Trophoblast cell (in vitro differentiated cells and primary cell): ENCODE results near the gene GSTT2B.

Experiments
- DNase-seq, 2 donors: peaks; one replicate each; pipeline ENCODE4 v3.0.0-alpha.2; 2016
- H2AFZ ChIP-seq: 2 replicates; pipeline ENCODE4 v1.6.1; 2013; ENCODE audit warnings: low read length, moderate library complexity, mild to moderate bottlenecking; ENCODE audit not compliant: insufficient read depth, poor library complexity
- H2AK5ac ChIP-seq: 2 replicates; pipeline ENCODE4 v1.6.1; 2013; ENCODE audit warnings: mild to moderate bottlenecking, low read length
- H2BK120ac ChIP-seq: 2 replicates; pipeline ENCODE4 v1.6.1; 2013; ENCODE audit warnings: low read length, mild to moderate bottlenecking, moderate library complexity; ENCODE audit not compliant: insufficient read depth, poor library complexity
- H2BK12ac ChIP-seq: 2 replicates; pipeline ENCODE4 v1.6.1; 2013; ENCODE audit warnings: mild to moderate bottlenecking, low read length, moderate library complexity
- H2BK5ac ChIP-seq: 2 replicates; pipeline ENCODE4 v1.6.1; 2013; ENCODE audit warnings: low read length, low read depth, moderate library complexity, mild to moderate bottlenecking; ENCODE audit not compliant: poor library complexity
- H3K14ac ChIP-seq: 2 replicates; pipeline ENCODE4 v1.6.1; 2013; ENCODE audit warnings: mild to moderate bottlenecking, low read length
- H3K18ac ChIP-seq: 2 replicates; pipeline ENCODE4 v1.6.1; 2013; ENCODE audit warnings: mild to moderate bottlenecking, low read length
- H3K23ac ChIP-seq: 2 replicates; pipeline ENCODE4 v1.6.1; 2013; ENCODE audit warnings: low read length
- H3K27ac ChIP-seq: 2 replicates; pipeline ENCODE4 v1.5.1; 2013; ENCODE audit warnings: low read depth, mild to moderate bottlenecking, inconsistent platforms, low read length, moderate library complexity
- H3K27me3 ChIP-seq: 2 replicates; pipeline ENCODE4 v1.6.1; 2013; ENCODE audit warnings: inconsistent platforms, mild to moderate bottlenecking, low read length, moderate library complexity; ENCODE audit not compliant: insufficient read depth
- H3K36me3 ChIP-seq, 2 experiments: 1 replicate in 1 of 2; 2 replicates in 1 of 2; pipeline ENCODE4 v1.6.1; 2013; ENCODE audit warnings: low read length in 2 of 2, mild to moderate bottlenecking in 2 of 2, moderate library complexity in 1 of 2; ENCODE audit not compliant: insufficient read depth in 2 of 2, control insufficient read depth in 1 of 2
- H3K4ac ChIP-seq: 2 replicates; pipeline ENCODE4 v1.6.1; 2013; ENCODE audit warnings: low read depth, mild to moderate bottlenecking, low read length, moderate library complexity
- H3K4me1 ChIP-seq, 2 experiments: 1 replicate in 1 of 2; 2 replicates in 1 of 2; pipeline ENCODE4 v1.6.1; 2013; ENCODE audit warnings: low read length in 2 of 2, mild to moderate bottlenecking in 2 of 2, moderate library complexity in 1 of 2; ENCODE audit not compliant: insufficient read depth in 2 of 2, control insufficient read depth in 1 of 2
- H3K4me2 ChIP-seq: 2 replicates; pipeline ENCODE4 v1.6.1; 2013; ENCODE audit warnings: inconsistent platforms, mild to moderate bottlenecking, low read length, moderate library complexity
- H3K4me3 ChIP-seq: 2 replicates; pipeline ENCODE4 v1.5.1; 2013; ENCODE audit warnings: mild to moderate bottlenecking, low read depth, low read length, inconsistent platforms
- H3K79me1 ChIP-seq: one replicate; pipeline ENCODE4 v1.6.1; 2013; ENCODE audit warnings: low read length
- H3K79me2 ChIP-seq: 2 replicates; pipeline ENCODE4 v1.6.1; 2013; ENCODE audit warnings: low read length, mild to moderate bottlenecking; ENCODE audit not compliant: control insufficient read depth, insufficient read depth, poor library complexity
- H3K9ac ChIP-seq: 2 replicates; pipeline ENCODE4 v1.6.1; 2013; ENCODE audit warnings: mild to moderate bottlenecking, low read length
- H3K9me3 ChIP-seq: 2 replicates; pipeline ENCODE4 v1.6.1; 2013; ENCODE audit warnings: low read depth, mild to moderate bottlenecking, control low read depth, inconsistent platforms, low read length; ENCODE audit not compliant: insufficient read depth
- H4K12ac ChIP-seq: 2 replicates; pipeline ENCODE4 v1.6.1; 2013; ENCODE audit warnings: low read depth, mild to moderate bottlenecking, low read length, moderate library complexity
- H4K8ac ChIP-seq: 2 replicates; pipeline ENCODE4 v1.6.1; 2013; ENCODE audit warnings: low read depth, mild to moderate bottlenecking, low read length, moderate library complexity
- H4K91ac ChIP-seq: one replicate; pipeline ENCODE4 v1.6.1; 2013; ENCODE audit warnings: low read depth, mild to moderate bottlenecking, low read length, moderate library complexity
- WGBS: extraction: QIAGEN DNeasy Blood & Tissue Kit; methylation state at CpG from one replicate; pipeline ENCODE4 v1.1.7; 2013; ENCODE audit warnings: missing lambda C conversion rate; ENCODE audit not compliant: insufficient read length, insufficient coverage; ENCODE audit errors: extremely low coverage; 5-methylcytosine and 5-hydroxymethylcytosine counted together

Gene GSTT2B

DNA sequence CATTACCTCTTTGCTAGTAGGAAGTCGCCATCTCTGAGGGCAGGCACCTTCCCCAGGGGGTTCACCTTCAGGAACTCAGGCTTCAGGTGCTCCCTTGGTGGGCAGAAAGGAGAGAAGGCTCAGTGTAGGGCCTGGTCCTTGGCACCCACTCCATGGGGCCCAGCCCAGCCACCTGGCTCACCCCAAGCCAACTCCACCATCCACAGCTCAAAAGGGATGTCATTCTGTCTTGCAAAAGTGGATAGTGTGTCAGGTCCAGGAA is 47.0 kb upstream of the GSTT2B start:
- Histone ChIP-seq H3K4me1 (peaks cover 3 to 5% of the 10 kb centered on the region in 2 experiments), H3K79me1 (peaks cover 8% of the 10 kb centered on the region), H2AFZ (no peak overlapping the region), H2BK12ac (no peak overlapping the region), H3K4me2 (no peak overlapping the region), H2BK120ac (no peak overlapping the region), H3K27me3 (no peaks in the 10 kb centered on the region), H3K23ac (no peak overlapping the region), H3K18ac (no peak overlapping the region), H3K14ac (no peak overlapping the region), H4K12ac (no peak overlapping the region), H2AK5ac (no peak overlapping the region), H3K4me3 (peak overlapping the region; percentile 3), H3K9me3 (peaks cover 12% of the 10 kb centered on the region), H3K4ac (no peak overlapping the region), H3K27ac (no peak overlapping the region), H3K36me3 (no peaks in the 10 kb centered on the region), H3K9ac (no peak overlapping the region), H2BK5ac (no peak overlapping the region), H3K79me2 (peaks cover 5% of the 10 kb centered on the region), H4K8ac (no peak overlapping the region), H4K91ac (no peak overlapping the region)
- no peak for DNase-seq
- WGBS: no CpG with 5 or more reads among the region's 1 CpG

GRCh38 chr22:24007253-24008021 is 46.4 kb upstream of the GSTT2B start:
- H3K36me3 ChIP-seq: no peaks in the 10 kb centered on the region
- H2BK12ac ChIP-seq: no peak overlapping the region
- H3K9ac ChIP-seq: no peak overlapping the region
- H4K91ac ChIP-seq: no peak overlapping the region
- no peak overlapping the region for H2AFZ ChIP-seq
- no peak overlapping the region for H2AK5ac ChIP-seq
- no peak overlapping the region for H3K4me2 ChIP-seq
- no peak overlapping the region for H3K18ac ChIP-seq
- H3K14ac ChIP-seq: no peak overlapping the region
- H3K4me1 ChIP-seq: peaks cover 3 to 5% of the 10 kb centered on the region in 2 experiments
- H3K79me1 ChIP-seq: peaks cover 8% of the 10 kb centered on the region
- WGBS: no CpG with 5 or more reads among the region's 8 CpGs
- no peaks in the 10 kb centered on the region for H3K27me3 ChIP-seq
- H2BK5ac ChIP-seq: no peak overlapping the region
- H4K12ac ChIP-seq: no peak overlapping the region
- no peak overlapping the region for H3K27ac ChIP-seq
- H3K9me3 ChIP-seq: peaks cover 12% of the 10 kb centered on the region
- no peak overlapping the region for H2BK120ac ChIP-seq
- peak overlapping the region; percentile 3 for H3K4me3 ChIP-seq
- no peak overlapping the region for H4K8ac ChIP-seq
- DNase-seq: no peak
- no peak overlapping the region for H3K23ac ChIP-seq
- no peak overlapping the region for H3K4ac ChIP-seq
- peaks cover 5% of the 10 kb centered on the region for H3K79me2 ChIP-seq

- Histone ChIP-seq H3K18ac (no peak overlapping the region), H2BK5ac (no peak overlapping the region), H3K27ac (no peak overlapping the region), H3K79me1 (peaks cover 8% of the 10 kb centered on the region), H2AK5ac (no peak overlapping the region), H3K79me2 (peaks cover 5% of the 10 kb centered on the region), H3K36me3 (no peaks in the 10 kb centered on the region), H3K4me1 (peaks cover 3% of the 10 kb centered on the region in 2 experiments), H3K9me3 (peaks cover 13% of the 10 kb centered on the region), H4K91ac (no peak overlapping the region), H2BK12ac (no peak overlapping the region), H3K9ac (no peak overlapping the region), H3K14ac (no peak overlapping the region), H4K12ac (no peak overlapping the region), H3K4me2 (no peak overlapping the region), H3K23ac (no peak overlapping the region), H3K4ac (no peak overlapping the region), H3K27me3 (no peaks in the 10 kb centered on the region), H4K8ac (no peak overlapping the region), H3K4me3 (no peak overlapping the region), H2AFZ (no peak overlapping the region), H2BK120ac (no peak overlapping the region)
- no peak for DNase-seq
- no CpG with 5 or more reads among the region's 6 CpGs for WGBS
Measured at GRCh38 chr22:24006914-24007214, 45.9 kb upstream of the GSTT2B start.

DNA sequence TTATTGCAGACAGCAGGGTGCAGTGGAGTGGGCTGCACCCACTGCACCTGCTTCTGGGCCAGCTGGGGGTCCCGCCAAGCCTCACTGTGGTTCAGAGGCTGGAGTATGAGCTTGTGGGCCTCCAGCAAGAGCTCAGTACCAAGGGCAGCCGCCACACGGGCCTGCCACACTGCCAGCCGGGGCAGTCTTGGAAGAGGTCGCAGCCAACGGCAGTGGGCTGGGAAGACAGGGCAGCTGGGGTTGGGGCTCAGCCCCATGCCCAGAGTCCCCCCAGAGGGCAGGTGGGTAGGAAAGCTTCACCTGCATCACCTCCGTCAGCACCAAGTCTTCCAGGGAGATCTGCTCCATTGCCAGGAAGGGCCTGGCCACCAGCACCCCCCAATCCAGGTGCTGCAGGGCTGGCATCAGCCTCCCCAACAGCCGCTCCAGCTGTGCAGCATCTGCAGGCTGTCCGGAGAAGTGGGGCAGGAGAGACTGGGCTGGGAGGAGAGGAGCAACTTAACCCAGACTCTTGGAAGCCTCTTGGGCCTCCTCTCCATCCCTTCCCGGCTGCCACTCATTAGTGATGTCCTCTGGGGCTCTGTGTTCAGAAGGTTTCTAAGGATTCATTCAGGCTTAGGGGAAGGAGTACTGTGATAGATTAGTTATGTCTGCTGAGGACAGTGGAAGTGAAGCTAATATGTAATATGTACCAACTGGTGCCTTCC is 45.4 kb upstream of the GSTT2B start:
- no peak overlapping the region for H2BK5ac ChIP-seq
- peaks cover 13% of the 10 kb centered on the region for H3K9me3 ChIP-seq
- H3K27me3 ChIP-seq: no peaks in the 10 kb centered on the region
- H3K27ac ChIP-seq: no peak overlapping the region
- no peaks in the 10 kb centered on the region for H3K36me3 ChIP-seq
- no peak overlapping the region for H3K4ac ChIP-seq
- DNase-seq: no peak
- H2BK12ac ChIP-seq: no peak overlapping the region
- peaks cover 4% of the 10 kb centered on the region for H3K79me1 ChIP-seq
- no peak overlapping the region for H2AK5ac ChIP-seq
- H3K4me1 ChIP-seq: peaks cover 3% of the 10 kb centered on the region in 2 experiments
- no peak overlapping the region for H3K18ac ChIP-seq
- no peak overlapping the region for H3K9ac ChIP-seq
- no CpG with 5 or more reads among the region's 10 CpGs for WGBS
- no peak overlapping the region for H3K4me3 ChIP-seq
- no peak overlapping the region for H3K4me2 ChIP-seq
- no peak overlapping the region for H3K23ac ChIP-seq
- no peak overlapping the region for H4K12ac ChIP-seq
- no peak overlapping the region for H4K91ac ChIP-seq
- H3K79me2 ChIP-seq: peaks cover 1% of the 10 kb centered on the region
- H2AFZ ChIP-seq: no peak overlapping the region
- H4K8ac ChIP-seq: no peak overlapping the region
- H2BK120ac ChIP-seq: no peak overlapping the region
- no peak overlapping the region for H3K14ac ChIP-seq
